H7 (cell line): ENCODE results near the gene PLD5. TPM values are rescaled to one million over a fixed set of nuclear protein-coding genes. Genes with fewer than 3 reads are reported as not detected.
"Not testable (repeated sequence)": the region's sequence is repeated elsewhere in the genome, so short reads cannot be mapped to it uniquely, and the experiment has no call there.

ENCODE experiments used
- DNase-seq: peaks from one replicate; pipeline ENCODE4 v3.0.0; 2012
- H3K27me3 ChIP-seq: 2 replicates; pipeline ENCODE4 v1.6.0; 2011; ENCODE audit warnings: mild to moderate bottlenecking, low read length; ENCODE audit not compliant: control insufficient read depth, insufficient read depth
- H3K36me3 ChIP-seq: replicated peaks from 2 replicates; pipeline ENCODE4 v1.5.1; 2011; ENCODE audit warnings: low read length; ENCODE audit not compliant: control insufficient read depth, insufficient read depth
- H3K4me3 ChIP-seq: 2 replicates; pipeline ENCODE4 v1.5.1; 2011; ENCODE audit warnings: low read depth, mild to moderate bottlenecking, control low read depth, low read length, moderate library complexity; ENCODE audit not compliant: insufficient read depth
- total RNA-seq: library from RNA; depleted of rRNA; stranded (reverse); fragments of >200 nt; shearing (Covaris generic); gene quantifications from 2 replicates; pipeline ENCODE4 v1.2.3, GENCODE V29; 2014

Gene PLD5
- total RNA-seq, 1 experiment from 2014 or later = 1.1 TPM

DNA sequence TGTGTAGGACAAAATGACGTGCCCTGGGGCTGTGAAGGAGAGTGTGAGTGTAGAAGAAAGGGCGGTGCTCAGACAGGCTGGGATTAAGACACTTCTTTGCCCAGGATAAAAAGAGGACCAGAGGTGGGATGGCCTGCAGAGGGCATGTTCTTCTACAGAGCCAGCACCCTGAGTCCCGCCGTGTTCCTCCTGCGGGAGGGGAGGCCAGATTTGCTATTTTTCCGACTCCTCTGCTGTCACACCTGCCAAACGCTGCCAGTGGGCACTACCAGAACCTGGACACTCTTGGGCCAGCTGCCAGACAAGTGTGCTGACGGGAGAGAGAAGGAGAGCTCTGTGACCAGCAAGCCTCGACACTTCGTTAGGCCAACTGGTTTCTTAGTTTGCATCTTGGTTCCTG lies 206.4 kb downstream of the PLD5 start:
- no peaks in the 10 kb centered on the region for H3K27me3 ChIP-seq
- H3K36me3 ChIP-seq = no peaks in the 10 kb centered on the region
- no peak for DNase-seq
- H3K4me3 ChIP-seq = no peak overlapping the region

DNA sequence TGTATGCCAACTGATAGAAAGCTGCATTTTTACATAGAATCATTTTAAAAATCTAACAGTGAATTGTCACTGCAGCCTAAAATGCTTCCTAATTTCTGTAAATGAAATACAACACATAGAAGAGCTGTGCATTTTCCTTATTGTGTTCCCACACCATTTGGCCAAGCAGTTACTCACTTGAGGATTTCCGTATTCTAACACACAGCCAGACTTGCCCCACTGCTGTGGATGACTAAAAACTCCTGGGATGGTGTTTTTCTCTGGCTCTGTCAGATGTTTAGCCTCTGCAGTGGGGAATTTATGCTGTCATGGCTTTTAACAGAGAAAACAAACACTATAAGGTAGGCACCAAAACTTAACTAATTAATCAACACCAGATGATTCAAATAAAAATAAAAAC lies 209.6 kb downstream of the PLD5 start:
- not testable (repeated sequence) for DNase-seq, H3K4me3 ChIP-seq, H3K27me3 ChIP-seq, H3K36me3 ChIP-seq

DNA sequence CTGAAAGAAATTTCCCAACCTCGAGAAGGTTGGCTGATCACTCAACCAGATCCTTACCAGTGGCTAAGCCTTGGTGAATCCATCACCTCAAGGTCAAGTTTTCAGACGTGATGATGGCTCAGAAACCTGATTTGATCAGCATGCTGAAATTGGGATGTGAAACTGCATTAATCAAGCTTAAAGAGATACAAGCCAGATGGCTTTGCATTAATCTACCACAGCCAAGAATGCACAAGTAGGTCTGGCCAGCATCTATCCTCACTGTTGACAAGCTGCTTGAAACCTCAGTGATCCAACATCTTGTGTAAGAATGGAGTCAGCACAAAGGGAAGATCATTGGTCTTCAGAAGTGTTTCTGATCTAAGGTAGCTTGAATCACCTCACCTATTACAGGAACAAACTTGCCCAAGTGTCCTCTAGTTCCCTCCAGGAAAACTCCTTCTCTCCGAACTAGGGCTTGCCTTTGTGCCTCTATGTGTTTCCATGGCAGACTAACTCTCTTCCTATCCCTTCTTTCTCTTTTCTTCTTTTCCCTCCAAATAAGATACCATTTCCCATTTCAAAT lies 210.3 kb downstream of the PLD5 start:
- H3K4me3 ChIP-seq, H3K27me3 ChIP-seq, H3K36me3 ChIP-seq, DNase-seq: not testable (repeated sequence)

DNA sequence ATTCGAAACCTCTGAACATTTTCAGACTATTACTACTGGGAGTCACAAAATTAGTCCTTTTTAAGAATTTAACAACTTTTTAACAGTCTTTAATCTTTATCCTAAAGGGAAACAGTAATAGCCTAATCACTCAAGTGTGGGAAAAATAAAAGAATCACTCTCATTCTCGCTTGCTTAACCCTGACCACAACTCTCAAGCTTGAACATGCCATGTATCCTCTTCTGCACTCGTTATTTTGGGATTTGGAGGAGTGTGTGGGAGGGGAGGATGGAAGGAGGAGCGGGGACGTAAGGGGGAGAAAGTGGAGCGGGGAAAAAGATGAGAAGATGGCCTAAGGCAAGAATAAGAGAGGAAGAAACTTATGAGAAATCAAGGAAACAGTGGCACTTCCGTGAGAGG lies 215.8 kb downstream of the PLD5 start:
- not testable (repeated sequence) for H3K27me3 ChIP-seq, H3K4me3 ChIP-seq, DNase-seq, H3K36me3 ChIP-seq

DNA sequence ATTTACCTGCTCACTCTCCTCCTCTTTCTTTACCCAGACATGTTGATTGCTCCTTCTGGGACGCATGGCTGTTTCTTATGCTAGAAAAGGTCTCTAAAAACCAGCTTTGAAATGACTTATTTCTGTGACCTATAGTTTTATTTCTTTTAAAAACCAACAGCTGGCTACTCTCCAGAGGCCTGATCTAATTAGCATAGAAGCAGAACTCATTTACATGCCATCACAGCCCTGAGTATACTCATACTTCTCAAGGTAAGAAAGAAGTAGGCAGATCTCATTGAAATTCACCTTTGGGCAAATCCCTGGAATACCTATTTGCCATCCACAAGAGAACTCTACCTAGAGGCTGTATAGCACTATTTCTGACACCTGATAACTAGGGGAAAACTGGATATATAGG lies 230.7 kb downstream of the PLD5 start:
- H3K4me3 ChIP-seq, H3K27me3 ChIP-seq, DNase-seq, H3K36me3 ChIP-seq: not testable (repeated sequence)

DNA sequence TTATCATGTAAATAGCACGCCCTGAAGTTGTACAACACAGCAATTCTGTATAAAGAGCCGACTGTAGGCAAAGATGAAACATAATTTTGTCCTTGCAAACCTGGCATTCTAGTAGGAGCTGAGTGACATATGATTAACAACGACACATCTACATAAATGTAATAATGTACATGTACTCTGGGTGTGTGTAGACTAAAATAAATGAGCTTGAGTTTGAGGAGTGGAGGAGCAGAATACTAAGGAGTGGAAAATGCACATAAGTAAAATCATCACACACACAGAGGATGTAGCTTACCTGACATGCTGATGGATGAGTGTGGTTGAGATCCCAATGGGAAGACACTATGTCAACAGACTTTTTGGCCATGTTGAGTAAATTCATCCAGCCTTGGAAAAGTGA lies 236.4 kb downstream of the PLD5 start:
- not testable (repeated sequence) for H3K36me3 ChIP-seq, H3K27me3 ChIP-seq, H3K4me3 ChIP-seq, DNase-seq

DNA sequence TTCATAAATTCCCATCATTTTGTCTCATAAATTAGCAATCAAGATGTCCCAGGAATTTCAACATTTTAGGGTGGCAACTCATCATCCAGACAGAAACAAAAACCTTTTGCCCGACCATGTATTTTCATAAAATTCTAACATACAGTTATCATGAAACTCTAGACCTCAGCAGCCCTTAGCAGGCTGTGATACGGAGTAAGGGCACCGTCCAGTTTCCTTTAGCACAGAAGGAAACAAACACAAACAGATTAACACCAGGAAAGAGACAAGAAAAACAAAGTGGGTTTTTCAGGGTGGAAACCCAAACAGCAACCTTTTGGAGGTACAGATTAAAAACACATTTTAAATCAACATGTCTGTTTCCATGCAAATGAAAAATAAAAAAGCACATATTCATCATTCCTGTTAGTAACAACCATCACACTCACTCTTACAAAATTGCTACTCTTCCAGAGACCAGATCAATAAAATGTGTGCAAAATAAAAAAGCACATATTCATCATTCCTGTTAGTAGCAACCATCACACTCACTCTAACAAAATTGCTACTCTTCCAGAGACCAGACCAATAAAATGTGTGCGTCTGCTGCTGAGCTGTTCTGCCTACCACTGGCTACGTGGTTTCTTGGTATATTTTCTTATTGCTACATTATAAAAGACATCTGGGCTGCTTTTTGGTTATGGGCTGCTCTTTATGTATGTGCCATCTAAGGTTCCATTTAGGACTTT lies 241.6 kb downstream of the PLD5 start:
- not testable (repeated sequence) for H3K4me3 ChIP-seq, H3K36me3 ChIP-seq, H3K27me3 ChIP-seq, DNase-seq

DNA sequence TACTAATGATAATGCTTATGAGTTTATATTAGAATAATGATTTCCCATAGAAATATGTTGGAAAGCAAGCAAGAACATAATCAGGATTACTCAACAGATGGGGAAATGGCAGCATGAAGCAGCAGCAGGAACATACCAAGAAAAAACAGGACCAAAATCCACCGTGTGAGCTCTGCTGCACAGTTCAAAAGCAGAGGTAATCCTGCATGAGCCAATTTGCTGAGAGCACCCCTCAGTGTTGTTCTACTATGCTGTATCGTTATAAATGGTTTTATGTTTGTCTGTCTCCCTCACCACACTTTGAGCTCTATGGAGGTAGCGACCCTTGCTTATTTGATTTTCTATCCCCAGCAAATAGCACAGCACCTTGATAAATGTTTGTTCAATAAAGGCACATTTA lies 246.1 kb downstream of the PLD5 start:
- H3K36me3 ChIP-seq, DNase-seq, H3K4me3 ChIP-seq, H3K27me3 ChIP-seq: not testable (repeated sequence)

DNA sequence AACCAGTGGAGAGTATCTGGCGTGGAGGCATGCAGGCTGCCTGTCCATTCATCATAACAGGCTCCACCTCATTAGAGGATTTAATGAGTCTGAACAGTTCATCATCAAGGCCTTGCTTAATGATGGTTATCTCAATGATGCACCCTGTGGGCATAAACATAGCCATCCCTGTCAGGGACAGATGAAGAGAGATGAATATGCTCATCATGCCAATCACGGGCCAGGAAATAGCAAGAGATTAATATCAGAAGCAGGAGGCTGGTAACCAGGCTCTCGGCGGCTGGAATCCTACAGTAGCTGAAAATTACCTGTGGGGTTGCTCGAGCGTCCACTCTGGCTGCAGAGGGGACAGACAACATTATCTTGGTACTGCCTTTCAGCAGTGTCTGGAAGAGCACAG lies 247.7 kb downstream of the PLD5 start:
- not testable (repeated sequence) for H3K4me3 ChIP-seq, H3K36me3 ChIP-seq, H3K27me3 ChIP-seq, DNase-seq

DNA sequence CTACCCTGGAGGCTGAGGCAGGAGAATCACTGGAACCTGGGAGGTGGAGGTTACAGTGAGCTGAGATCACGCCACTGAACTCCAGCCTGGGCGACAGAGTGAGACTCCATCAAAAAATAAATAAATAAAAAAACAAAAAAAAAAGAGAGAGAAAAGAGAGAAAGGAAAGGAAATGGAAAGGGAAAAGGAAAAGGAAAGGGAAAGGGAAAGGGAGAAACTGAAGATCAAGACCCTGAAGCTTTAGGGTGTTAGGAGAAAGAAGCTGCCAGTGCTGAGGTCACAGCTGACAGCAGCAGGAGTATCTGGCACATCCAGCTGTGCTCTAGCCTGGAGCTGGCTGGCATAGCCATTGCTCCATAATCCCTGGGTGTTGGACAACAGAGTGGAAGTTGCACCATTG lies 257.5 kb downstream of the PLD5 start:
- not testable (repeated sequence) for H3K27me3 ChIP-seq, H3K4me3 ChIP-seq, DNase-seq, H3K36me3 ChIP-seq

DNA sequence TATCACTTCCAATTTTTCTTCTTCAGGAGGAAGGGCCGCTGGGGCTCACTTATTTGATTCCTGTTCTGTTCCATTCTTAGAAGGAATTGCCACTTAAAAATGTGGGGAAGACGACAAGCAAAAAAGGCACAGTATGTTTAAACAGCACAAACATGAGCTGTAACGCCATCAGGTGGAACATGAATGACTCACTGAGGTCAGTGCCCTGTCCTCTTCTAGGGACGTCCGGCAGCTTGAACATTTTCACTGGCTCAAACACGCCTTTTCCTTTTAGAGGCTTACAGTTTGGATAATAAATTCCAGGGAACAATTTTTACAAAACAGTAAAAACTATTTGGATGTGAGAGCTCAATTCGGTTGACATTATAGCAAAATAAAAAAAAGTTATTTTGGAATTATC lies 260.1 kb downstream of the PLD5 start:
- DNase-seq, H3K36me3 ChIP-seq, H3K4me3 ChIP-seq, H3K27me3 ChIP-seq: not testable (repeated sequence)

DNA sequence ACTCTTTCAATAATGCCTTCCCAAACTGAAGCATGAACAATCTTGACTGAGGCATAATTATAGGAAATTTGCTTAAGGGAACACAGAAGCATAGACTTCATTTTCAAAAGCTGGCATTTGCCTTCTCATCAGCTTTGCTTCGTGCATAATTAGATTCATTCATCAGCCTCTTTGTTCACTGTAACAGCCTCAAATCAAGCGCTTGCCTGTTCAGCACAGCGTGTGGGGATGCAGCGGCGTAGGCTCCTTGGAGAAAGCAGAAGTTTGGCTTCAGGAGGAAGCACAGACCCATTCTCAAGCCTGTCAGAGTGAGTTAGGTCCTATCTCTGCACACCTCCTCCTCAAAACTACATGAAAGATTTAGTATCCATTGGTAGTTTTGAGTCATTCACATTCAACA lies 279.2 kb downstream of the PLD5 start:
- DNase-seq = peak; percentile 39
- H3K36me3 ChIP-seq = no peaks in the 10 kb centered on the region
- no peaks in the 10 kb centered on the region for H3K27me3 ChIP-seq
- H3K4me3 ChIP-seq = no peak overlapping the region

DNA sequence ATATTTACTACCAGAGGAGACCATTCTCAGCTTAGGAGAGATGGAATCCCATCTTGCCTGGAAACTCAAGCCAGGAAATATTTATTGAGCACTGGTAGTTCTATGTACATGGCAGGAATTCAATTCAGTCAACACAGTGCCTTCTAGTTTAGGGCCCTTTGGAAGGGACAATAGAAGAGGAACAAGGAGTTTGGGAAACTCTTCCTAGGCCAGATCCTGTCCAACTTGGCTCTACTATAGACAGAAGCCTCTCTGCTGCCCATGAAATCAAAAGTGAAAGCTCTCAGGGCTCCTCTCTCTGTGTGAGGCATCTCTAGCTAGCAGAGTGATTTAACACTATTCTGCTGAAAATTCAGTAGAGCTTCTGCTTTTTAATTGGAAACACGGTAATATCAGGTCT lies 281.0 kb downstream of the PLD5 start:
- H3K36me3 ChIP-seq = no peaks in the 10 kb centered on the region
- H3K27me3 ChIP-seq = no peaks in the 10 kb centered on the region
- DNase-seq = no peak
- H3K4me3 ChIP-seq = no peak overlapping the region

DNA sequence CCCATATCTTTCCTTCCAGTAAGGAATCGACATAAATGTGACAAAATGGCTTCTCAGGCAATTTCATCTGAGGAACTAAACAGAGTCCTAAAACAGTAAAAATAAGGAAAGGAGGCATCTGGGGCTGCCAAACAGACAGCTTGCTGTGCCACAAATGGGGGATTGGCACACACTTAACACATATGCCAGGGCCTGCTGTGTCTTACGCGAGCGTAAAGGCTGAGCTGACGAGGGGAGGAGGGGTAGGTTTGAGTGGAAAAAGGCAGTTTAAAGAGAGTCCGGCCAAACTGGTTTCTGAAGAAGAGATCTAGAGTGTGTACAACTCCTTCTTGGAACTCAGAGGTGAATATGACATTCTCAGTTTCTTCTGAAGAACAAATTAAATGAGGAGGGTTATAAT lies 281.5 kb downstream of the PLD5 start:
- Histone ChIP-seq H3K36me3 (no peaks in the 10 kb centered on the region), H3K27me3 (no peaks in the 10 kb centered on the region), H3K4me3 (no peak overlapping the region)
- no peak for DNase-seq

DNA sequence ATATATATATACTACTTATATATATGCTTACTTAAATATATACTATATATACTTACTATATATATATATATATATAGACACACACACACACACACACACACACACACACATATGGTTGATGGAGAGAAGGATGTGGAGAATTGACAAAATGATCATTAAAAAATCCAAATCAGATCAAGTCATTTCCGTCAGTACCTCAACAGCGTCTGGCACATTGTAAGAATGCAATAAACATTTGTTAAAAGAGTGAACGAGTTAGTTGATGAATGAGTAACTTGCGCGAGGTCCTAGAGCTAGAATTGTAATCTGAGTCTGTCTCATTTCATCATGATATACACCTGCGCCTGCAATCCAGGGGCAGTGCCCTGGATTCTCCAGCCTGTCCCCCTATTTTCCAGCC lies 282.6 kb downstream of the PLD5 start:
- no peak for DNase-seq
- Histone ChIP-seq H3K36me3 (no peaks in the 10 kb centered on the region), H3K27me3 (no peaks in the 10 kb centered on the region), H3K4me3 (no peak overlapping the region)

DNA sequence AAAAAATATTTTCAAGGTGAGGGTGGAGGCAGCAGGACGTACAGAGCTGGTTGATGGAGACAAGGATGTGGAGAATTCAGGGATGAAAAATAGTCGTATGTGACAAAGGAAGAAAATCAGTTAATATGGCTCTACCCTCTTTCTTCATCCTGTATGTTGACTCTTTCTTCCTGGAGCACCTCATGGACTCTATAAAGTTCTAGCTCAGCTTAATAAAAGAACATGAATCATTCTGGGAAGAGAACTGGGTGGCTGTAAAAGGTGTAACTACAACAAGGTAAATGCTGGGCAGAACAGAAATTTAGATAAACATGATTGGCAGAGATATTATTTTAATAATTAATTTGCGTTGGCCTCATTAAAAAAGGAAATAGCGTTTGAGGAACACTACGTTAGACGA lies 283.8 kb downstream of the PLD5 start:
- no peak for DNase-seq
- Histone ChIP-seq H3K27me3 (no peaks in the 10 kb centered on the region), H3K4me3 (no peak overlapping the region), H3K36me3 (no peaks in the 10 kb centered on the region)
